PC-3 (cell line): ENCODE data around the gene MAST4. TPM values are rescaled to one million over a fixed set of nuclear protein-coding genes. Genes with fewer than 3 reads are reported as not detected.

ENCODE experiments used
- ATAC-seq: fragments of 200-7000 bp; cut with Tn5 transposase; 2 replicates; pipeline ENCODE4 v1.9.1; 2020; ENCODE audit warnings: mild to moderate bottlenecking, moderate library complexity
- BruUV-seq: library from RNA; stranded (reverse); fragments of 400-500 nt; replicated peaks from 2 replicates; lab custom pipeline; 2021; lab: Mats Ljungman, UMichigan
- CTCF ChIA-PET: fragments of 300-600 bp; sonication (Branson Sonifier 250); formaldehyde crosslinking; loops from one replicate; lab custom pipeline; 2022; ENCODE audit warnings: antibody characterized with exemption; lab: Charles Lee
- POLR2A ChIA-PET: fragments of 300-600 bp; sonication (Branson Sonifier 250); formaldehyde crosslinking; loops from one replicate; lab custom pipeline; 2022; ENCODE audit warnings: antibody characterized with exemption; ENCODE audit not compliant: unreplicated experiment; lab: Charles Lee
- DNase-seq: peaks from one replicate; pipeline ENCODE4 v3.0.0-alpha.2; 2015
- H2AFZ ChIP-seq: fragments of 300-600 bp; sonication (generic); 2 replicates; pipeline ENCODE4 v1.6.0; 2016; ENCODE audit warnings: antibody characterized with exemption, low read length
- H3F3A ChIP-seq: fragments of 300-600 bp; sonication (generic); one replicate; pipeline ENCODE4 v1.6.0; 2017; ENCODE audit warnings: antibody characterized with exemption, low read length, control low read depth, mild to moderate bottlenecking; ENCODE audit not compliant: unreplicated experiment
- H3K27ac ChIP-seq: fragments of 300-600 bp; sonication (generic); 2 replicates; pipeline ENCODE4 v1.5.1; 2016; ENCODE audit warnings: mild to moderate bottlenecking, low read length
- H3K27me3 ChIP-seq: fragments of 300-600 bp; sonication (generic); 2 replicates; pipeline ENCODE4 v1.6.1; 2016; ENCODE audit warnings: low read length, mixed read lengths
- H3K36me3 ChIP-seq: fragments of 300-600 bp; sonication (generic); 2 replicates; pipeline ENCODE4 v1.6.1; 2016; ENCODE audit warnings: low read depth, mixed run types, low read length, mixed read lengths
- H3K4me1 ChIP-seq: fragments of 300-600 bp; sonication (generic); 2 replicates; pipeline ENCODE4 v1.5.1; 2016; ENCODE audit warnings: low read length; ENCODE audit not compliant: insufficient read depth
- H3K4me2 ChIP-seq: fragments of 300-600 bp; sonication (generic); 2 replicates; pipeline ENCODE4 v1.6.0; 2016; ENCODE audit warnings: low read length
- H3K4me3 ChIP-seq: fragments of 300-600 bp; sonication (generic); 2 replicates; pipeline ENCODE4 v1.5.1; 2016; ENCODE audit warnings: mild to moderate bottlenecking, low read length, mixed read lengths
- H3K79me2 ChIP-seq: fragments of 300-600 bp; sonication (generic); 2 replicates; pipeline ENCODE4 v1.6.1; 2017; ENCODE audit warnings: low read length, mixed read lengths
- H3K9ac ChIP-seq: fragments of 300-600 bp; sonication (generic); 2 replicates; pipeline ENCODE4 v1.6.0; 2016; ENCODE audit warnings: mild to moderate bottlenecking, low read length
- H3K9me2 ChIP-seq: fragments of 300-600 bp; sonication (generic); replicated peaks from 2 replicates; pipeline ENCODE4 v1.6.1; 2016; ENCODE audit warnings: mixed run types, low read length, mixed read lengths
- H3K9me3 ChIP-seq: fragments of 300-600 bp; sonication (generic); 2 replicates; pipeline ENCODE4 v1.6.1; 2016; ENCODE audit warnings: low read length, mixed read lengths
- H4K20me1 ChIP-seq: fragments of 300-600 bp; sonication (generic); 2 replicates; pipeline ENCODE4 v1.6.1; 2016; ENCODE audit warnings: low read length, mixed read lengths
- CTCF ChIP-seq: fragments of 300-600 bp; sonication (generic); conservative IDR thresholded peaks from 2 replicates; pipeline ENCODE4 v1.5.1; 2017; ENCODE audit warnings: antibody characterized with exemption, low read depth, mild to moderate bottlenecking, low read length
- EZH2 ChIP-seq: fragments of 300-600 bp; sonication (generic); IDR thresholded peaks from one replicate; pipeline ENCODE4 v1.6.1; 2017; ENCODE audit warnings: antibody characterized with exemption, mild to moderate bottlenecking, low read length; ENCODE audit not compliant: unreplicated experiment
- EZH2phosphoT487 ChIP-seq: fragments of 300-600 bp; sonication (generic); IDR thresholded peaks from 2 replicates; pipeline ENCODE4 v1.6.1; 2018; ENCODE audit warnings: mild to moderate bottlenecking, antibody characterized with exemption, low read length, borderline replicate concordance
- intact Hi-C: fragments of 100-400 bp; cut with micrococcal nuclease; formaldehyde crosslinking; loops from 2 replicates; pipeline ENCODE4 v1.9.0; 2023
- total RNA-seq: library from RNA; depleted of rRNA; stranded (reverse); fragments of >200 nt; gene quantifications from 2 replicates; pipeline ENCODE4 v1.2.3, GENCODE V29; 2014

MAST4 gene
- total RNA-seq, 1 experiment from 2014 or later, result 7.9 TPM

GRCh38 chr5:66861402-66861801 is 265.2 kb downstream of the MAST4 start:
- BruUV-seq, result no TSS peak
- Histone ChIP-seq H3K4me3 (no peak overlapping the region), H3K36me3 (no peaks in the 10 kb centered on the region), H3K4me2 (no peak overlapping the region), H3K9me3 (no peaks in the 10 kb centered on the region), H3K27ac (no peak overlapping the region), H3F3A (no peaks in the 10 kb centered on the region), H2AFZ (no peak overlapping the region), H3K27me3 (no peaks in the 10 kb centered on the region), H3K4me1 (no peaks in the 10 kb centered on the region), H3K9me2 (no peaks in the 10 kb centered on the region), H4K20me1 (no peaks in the 10 kb centered on the region), H3K79me2 (no peaks in the 10 kb centered on the region), H3K9ac (no peak overlapping the region)
- ATAC-seq (no peak), DNase-seq (no peak)
- ChIA-PET CTCF (no interaction called here), POLR2A (no interaction called here)
- no peak for TF ChIP-seq EZH2phosphoT487
- TF ChIP-seq CTCF, result no peak
- no peak for TF ChIP-seq EZH2
- intact Hi-C loops, result no loop called here

GRCh38 chr5:66862020-66862419 is 265.8 kb downstream of the MAST4 start:
- Histone ChIP-seq H3K79me2 (no peaks in the 10 kb centered on the region), H3K4me2 (no peak overlapping the region), H3K9ac (no peak overlapping the region), H3F3A (no peaks in the 10 kb centered on the region), H3K9me2 (no peaks in the 10 kb centered on the region), H2AFZ (no peak overlapping the region), H3K27ac (no peak overlapping the region), H3K9me3 (no peaks in the 10 kb centered on the region), H3K27me3 (no peaks in the 10 kb centered on the region), H3K4me1 (no peaks in the 10 kb centered on the region), H3K36me3 (no peaks in the 10 kb centered on the region), H4K20me1 (no peaks in the 10 kb centered on the region), H3K4me3 (no peak overlapping the region)
- ATAC-seq (no peak), DNase-seq (no peak)
- TF ChIP-seq EZH2phosphoT487, result no peak
- CTCF ChIA-PET, result no interaction called here
- POLR2A ChIA-PET, result no interaction called here
- no TSS peak for BruUV-seq
- intact Hi-C loops, result no loop called here

GRCh38 chr5:66863243-66864170 is 267.3 kb downstream of the MAST4 start:
- no peaks in the 10 kb centered on the region for H3K9me2 ChIP-seq
- DNase-seq (no peak), ATAC-seq (no peak)
- no peaks in the 10 kb centered on the region for H3K36me3 ChIP-seq
- ChIA-PET POLR2A (no interaction called here), CTCF (no interaction called here)
- no TSS peak for BruUV-seq
- TF ChIP-seq CTCF (no peak), EZH2 (no peak), EZH2phosphoT487 (no peak)
- H3K4me2 ChIP-seq, result no peak overlapping the region
- intact Hi-C loops, result loop anchor here (1.0 kb wide), 1 partner anchor 49 kb away; no protein-coding TSS in a partner anchor
- no peak overlapping the region for H3K4me3 ChIP-seq
- H4K20me1 ChIP-seq, result no peaks in the 10 kb centered on the region
- H3K27ac ChIP-seq, result no peak overlapping the region
- H2AFZ ChIP-seq, result no peak overlapping the region
- H3K9ac ChIP-seq, result no peak overlapping the region
- no peaks in the 10 kb centered on the region for H3K4me1 ChIP-seq
- no peaks in the 10 kb centered on the region for H3K27me3 ChIP-seq
- no peaks in the 10 kb centered on the region for H3K9me3 ChIP-seq
- H3F3A ChIP-seq, result no peaks in the 10 kb centered on the region
- no peaks in the 10 kb centered on the region for H3K79me2 ChIP-seq
